HG03060 (cell line): Measurements from ENCODE around the gene PPM1D.
"Not testable (repeated sequence)": the region's sequence is repeated elsewhere in the genome, so short reads cannot be mapped to it uniquely, and the experiment has no call there.

Experiments
- ATAC-seq: cut with Tn5 transposase; IDR thresholded peaks from one replicate; pipeline ENCODE4 v1.9.1; 2021; ENCODE audit warnings: low read depth, moderate number of reproducible peaks; ENCODE audit not compliant: unreplicated experiment

Gene PPM1D

DNA sequence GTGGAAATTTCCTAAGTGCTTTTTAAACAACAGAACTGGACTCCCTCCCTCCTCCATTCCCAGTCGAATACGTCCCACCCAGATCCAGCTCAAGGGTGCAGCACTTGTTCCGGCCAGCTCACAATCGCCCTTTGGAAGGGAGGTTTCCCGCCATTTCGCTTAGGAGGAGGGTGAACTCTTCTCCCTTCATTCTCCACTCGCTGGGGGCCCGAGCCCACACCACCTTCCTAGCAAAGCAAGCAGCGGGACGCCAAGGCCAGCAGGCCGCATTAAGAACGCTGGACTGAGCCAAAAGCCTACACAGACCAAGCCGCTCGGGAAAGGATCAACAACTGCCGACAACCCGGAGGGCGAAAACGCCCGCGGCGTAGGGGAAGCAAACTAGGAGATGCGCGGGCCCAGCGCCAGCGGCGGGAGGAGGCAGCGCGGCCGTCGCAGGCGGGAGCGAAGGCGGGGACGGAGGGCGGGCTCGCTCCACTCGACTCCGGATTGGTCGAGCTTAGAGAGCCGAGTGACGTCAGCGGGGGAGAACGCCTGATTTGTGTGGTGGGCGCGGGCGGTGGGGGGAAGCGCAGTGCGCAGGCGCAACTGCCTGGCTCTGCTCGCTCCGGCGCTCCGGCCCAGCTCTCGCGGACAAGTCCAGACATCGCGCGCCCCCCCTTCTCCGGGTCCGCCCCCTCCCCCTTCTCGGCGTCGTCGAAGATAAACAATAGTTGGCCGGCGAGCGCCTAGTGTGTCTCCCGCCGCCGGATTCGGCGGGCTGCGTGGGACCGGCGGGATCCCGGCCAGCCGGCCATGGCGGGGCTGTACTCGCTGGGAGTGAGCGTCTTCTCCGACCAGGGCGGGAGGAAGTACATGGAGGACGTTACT lies at the start of gene PPM1D:
Gene PPM1D (plus strand): TSS at position 574 of the 870 bp plus-strand sequence. CDS start 222 bp downstream, at position 796.
- ATAC-seq: peak; percentile 72

DNA sequence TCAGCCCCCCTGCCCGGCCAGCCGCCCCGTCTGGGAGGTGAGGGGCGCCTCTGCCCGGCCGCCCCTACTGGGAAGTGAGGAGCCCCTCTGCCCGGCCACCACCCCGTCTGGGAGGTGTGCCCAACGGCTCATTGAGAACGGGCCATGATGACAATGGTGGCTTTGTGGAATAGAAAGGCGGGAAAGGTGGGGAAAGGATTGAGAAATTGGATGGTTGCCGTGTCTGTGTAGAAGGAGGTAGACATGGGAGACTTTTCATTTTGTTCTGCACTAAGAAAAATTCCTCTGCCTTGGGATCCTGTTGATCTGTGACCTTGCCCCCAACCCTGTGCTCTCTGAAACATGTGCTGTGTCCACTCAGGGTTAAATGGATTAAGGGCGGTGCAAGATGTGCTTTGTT lies 47.7 kb upstream of the PPM1D start:
- ATAC-seq: not testable (repeated sequence)

DNA sequence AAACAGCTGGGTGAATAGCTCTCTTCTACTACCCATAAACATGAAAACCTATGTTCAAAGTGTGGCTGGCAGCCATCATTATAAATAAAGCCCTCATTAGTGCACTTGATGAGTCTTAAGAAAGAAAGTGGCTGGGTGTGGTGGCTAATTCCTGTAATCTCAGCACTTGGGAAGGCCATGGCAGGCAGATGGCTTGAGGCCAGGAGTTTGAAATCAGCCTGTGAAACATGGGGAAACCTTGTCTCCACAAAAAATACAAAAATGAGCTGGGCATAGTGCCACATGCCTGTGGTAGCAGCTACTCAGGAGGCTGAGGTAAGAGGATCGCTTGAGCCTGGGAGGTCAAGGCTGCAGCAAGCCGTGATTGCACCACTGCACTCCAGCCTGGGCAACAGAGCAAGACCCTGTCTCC lies 45.6 kb upstream of the PPM1D start:
- ATAC-seq: no peak

DNA sequence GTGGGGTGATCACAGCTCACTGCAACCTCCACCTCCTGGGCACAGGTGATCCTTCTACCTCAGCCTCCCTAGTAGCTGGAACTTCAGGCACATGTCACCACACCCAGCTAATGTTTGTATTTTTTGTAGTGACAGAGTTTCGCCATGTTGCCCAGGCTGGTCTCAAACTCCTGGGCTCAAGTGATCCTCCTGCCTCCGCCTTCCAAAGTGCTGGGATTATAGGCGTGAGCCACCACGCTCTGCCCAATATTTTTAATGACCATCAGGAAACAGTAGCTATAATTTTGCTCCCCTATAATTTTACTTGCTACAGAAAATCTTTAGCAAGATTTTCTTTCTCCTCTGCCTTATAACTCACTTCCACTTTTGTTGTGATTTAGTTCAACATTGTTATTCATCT lies 44.2 kb upstream of the PPM1D start:
- no peak for ATAC-seq

DNA sequence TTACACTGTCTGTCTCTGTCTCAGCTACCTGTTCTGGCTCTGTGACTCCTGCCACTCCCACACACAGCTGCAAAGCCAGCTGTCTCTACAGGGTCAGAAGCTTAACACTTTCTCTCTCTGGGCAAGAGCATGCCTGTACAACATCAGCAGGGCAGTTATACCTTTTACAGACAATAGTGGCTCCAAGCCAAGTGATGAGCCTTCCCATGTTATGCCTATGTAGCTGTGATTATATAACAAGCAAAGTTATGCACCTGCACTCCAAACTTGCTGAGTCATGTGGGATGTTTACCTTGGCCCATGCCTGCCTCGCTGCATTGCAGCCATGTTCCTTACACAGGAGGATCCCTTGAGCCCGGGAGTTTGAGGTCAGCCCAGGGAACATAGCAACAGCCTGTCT lies 42.2 kb upstream of the PPM1D start:
- ATAC-seq: no peak

DNA sequence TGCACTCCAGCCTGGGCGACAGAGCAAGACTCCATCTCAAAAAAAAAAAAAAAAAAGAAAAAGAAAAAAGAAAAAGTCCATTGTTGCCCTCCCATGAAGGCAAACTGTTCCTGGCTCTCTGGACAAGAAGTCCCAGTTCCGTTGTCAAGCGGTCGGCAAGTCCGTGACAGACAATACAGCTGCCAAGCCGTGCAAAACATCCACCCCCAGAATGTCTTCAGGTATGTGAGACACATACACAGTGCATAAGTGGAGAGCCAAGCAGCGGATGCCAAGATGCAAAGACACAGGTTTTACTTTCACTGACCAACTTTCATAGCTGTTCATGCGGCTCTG lies 40.4 kb upstream of the PPM1D start:
- ATAC-seq: no peak

DNA sequence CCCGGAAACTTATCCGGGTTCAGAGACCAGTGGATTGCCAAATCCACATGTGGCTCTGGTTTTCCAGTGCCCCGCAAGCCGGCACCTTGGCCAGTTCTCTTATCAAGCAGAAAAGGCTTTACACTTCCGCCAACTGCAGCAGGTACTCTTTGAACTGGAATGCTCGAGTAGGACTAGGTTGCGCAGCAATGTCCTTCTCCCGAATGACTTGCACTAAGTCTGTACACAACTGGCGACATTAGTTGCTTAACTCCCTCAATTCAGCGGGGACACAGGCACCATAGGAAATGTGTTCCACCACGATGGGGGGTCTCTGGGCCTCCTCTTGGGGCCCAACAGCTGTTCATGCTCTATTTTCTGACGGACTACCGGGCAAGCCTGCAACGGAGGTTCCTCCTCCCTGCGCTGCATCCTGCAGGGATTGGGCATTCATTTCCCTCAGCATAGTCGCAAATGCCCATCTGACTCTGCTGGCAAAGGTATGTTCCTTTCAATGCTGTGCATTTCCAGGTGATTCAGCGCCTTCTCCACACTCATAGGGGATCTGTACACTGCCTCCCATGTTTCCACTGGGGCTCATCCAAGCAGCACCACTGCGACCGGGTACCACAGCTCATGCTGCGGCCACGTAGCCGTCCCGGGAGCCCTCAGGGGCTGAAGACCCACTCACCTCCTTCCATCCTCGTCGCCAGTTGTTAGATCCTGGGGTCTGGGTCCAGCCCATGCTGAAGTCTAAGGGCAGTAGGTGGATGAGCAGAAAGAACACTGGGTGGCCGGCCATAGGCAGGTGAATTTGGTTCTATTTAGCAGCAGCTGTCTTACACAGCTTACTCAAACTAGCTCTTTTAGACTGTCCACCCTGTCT lies 39.8 kb upstream of the PPM1D start:
- ATAC-seq: no peak

DNA sequence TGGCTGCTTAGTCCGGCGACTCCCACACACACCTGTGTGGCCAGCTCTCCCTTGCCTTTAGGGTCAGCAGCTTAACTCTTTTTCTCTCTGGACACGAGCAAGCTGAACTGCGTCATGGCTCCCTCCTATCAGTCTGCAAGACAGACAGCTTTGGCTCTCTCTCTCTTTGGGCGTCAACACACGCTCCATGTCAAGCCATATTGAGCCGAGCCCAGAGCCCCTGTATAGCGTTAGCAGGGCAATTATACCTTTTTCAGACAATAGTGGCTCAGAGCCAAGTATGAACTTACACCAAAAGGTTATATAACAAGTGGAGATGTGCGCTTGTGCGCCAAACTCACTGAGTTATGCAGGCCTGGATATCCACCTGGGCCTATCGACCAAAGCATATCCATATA lies 39.1 kb upstream of the PPM1D start:
- ATAC-seq: no peak

DNA sequence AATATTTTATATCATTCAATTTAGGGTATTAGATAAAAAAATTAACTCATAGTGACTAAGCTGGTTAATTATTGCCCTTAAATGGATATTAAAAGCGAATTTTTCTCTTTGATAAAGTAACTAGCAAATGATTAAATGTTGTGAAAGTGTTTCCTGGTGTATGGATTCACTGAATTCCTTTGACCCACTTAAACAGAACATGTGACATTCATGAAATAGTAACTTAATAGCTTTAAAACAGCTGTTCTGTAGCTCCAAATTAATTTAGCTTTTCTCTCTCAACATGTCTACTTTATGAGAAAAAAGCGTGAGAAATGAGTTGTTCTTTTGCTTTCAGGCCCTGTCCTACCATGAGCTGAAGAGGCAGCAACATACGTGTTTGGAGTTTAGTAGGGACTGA lies 37.6 kb upstream of the PPM1D start:
- ATAC-seq: no peak

DNA sequence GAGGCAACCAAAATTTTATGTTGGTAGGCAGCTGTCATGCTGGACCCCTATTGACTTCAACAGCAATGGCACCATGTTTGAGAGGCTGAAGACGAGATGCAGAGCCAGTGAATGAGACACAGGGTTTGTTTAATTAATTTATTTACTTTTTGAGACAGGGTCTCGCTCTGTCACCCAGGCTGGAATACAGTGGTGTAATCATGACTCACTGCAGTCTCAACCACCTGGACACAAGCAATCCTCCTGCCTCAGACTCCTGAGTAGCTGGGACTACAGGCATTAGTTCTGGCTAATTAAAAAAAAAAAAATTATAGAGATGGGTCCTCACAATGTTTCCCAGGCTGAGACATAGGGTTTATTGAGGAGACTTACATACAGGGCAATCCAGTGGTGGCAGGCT lies 36.2 kb upstream of the PPM1D start:
- no peak for ATAC-seq

DNA sequence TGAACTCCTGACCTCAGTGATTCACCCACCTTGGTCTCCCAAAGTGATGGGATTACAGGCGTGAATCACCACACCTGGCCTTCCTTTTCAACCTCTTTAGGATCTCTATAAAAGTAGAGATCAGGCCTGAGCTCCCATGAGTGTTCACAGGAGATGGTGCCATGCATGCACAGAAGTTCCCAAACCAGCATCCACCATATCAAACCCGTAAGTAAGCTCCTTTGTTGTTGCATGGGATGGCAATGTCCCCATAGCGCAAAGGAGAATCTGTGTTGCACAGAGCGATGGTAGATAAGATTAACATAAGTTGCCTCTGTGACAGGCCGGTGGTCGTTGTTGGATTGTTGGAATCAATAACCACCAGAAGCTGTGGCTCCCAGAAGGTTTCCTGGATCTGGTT lies 34.8 kb upstream of the PPM1D start:
- no peak for ATAC-seq

DNA sequence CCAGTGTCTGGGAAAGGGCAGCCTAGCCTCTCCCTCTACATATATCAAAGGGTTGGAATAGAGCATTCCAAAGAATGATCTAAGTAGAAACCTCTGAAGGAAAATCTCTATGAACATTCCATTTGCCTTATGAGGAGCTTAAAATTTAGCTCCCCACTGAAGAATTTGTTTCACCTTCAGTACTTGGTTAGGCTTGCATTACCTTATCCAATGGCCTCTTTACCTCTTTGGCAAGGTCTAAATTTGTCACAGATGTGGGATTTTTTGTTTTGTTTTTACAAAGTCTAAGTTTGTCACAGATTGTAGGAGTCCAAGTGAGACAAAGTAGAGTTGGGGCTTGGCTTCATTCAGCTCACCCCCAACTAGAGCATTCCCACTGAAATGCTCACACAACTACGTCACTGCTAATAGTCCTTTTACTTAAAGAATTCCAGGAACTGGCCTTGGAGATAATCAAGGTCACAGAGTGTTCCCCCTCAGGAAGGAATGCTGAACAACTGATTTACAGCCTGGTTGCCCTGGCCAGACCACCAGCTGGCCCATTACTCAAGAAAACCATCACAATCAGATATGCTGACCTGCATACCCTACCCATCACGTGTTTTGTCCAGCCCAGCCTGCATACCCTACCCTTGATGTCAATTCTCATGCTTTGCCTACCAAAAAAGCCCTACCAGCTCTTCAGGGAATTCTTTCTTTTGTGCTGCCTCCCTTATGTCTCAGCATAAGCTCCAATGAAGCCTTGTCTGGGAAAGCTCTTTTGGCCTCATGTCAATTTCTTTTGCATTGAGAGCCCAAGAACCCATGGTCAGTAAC lies 26.5 kb upstream of the PPM1D start:
- no peak for ATAC-seq

DNA sequence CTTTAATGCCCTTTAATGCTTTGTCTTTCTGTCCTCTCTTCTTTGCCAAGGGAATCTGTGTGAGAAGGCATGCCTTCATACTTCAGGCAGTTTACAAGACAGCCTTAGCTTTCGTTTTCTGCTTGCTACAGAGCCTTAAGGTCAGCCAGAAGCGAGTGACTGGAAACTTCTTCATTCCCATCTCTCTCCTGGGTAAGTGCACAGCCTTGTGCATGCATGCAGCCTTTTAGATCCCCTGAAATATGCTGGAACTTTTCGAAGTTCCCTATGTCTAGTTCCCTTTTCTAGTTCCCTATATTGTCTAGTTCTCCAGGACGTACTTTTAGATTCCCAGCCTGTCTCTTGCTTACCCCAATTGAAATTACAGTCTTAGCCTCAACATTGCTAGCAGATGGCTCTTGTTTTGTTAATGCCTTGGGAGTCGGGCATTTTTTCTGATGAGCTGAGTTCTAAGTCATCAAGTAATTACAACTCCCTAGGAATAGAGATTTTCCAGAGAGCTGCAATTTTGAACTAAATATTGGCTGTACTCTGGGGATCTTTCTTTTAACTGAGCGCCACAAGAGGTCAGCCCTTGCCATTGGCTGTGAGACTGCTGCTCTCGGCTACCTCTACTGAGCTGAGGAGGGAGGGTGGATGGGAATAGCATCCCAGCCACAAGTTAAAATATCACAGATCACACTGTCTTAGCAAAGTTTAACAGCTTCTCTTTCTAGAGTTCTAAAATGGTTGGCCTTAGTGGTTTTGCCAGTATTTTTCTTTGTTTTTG lies 22.7 kb upstream of the PPM1D start:
- ATAC-seq: no peak

DNA sequence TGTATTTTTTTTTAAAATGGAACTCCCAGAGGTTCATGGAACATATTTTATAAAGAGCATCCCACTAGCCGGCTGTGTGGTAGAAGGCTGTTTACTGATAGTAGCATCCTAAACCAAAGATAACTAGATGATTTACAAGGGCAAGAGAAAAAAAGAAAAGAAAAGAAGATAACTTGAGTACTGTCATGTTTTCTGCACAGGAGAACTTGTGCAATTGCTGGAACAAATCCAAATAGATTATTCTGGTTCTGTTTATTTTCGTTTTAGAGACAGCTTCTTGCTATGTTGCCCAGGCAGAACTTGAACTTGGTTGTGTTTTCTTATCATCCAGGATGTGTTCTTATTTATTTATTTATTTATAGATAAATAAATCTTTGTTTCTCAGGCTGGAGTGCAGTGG lies 20.9 kb upstream of the PPM1D start:
- no peak for ATAC-seq

DNA sequence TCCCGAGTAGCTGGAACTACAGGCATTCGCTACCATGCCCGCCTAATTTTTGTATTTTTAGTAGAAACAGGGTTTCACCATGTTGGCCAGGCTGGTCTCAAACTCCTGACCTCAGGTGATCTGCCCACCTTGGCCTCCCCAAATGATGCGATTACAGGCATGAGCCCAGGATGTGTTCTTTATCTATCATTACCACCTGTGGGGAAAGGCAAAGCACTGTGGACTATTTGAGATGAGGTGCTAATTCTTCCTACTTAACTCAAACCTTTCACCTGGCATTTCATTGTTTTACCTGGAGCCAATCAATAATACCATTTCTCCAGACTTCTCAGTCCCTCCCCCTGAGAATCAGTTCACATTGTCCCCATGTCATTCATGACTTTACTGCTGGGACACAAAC lies 20.4 kb upstream of the PPM1D start:
- ATAC-seq: no peak

DNA sequence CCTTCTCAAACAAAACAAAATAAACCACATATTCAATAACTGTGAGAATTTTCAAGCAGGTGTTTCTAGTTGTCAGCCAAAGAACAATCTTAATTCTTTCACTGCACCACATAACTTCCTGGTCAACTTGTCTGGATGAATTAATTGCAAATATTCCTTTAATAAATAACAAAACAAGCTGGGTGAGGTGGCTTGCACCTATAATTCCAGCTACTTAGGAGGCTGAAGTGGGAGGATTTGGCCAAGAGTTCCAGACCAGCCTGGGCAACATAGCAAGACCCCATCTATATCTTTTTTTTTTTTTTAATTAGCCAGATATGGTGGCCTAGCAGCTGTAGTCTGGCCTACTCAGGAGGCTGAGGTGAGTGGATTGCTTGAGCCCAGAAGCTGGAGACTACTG lies 17.0 kb upstream of the PPM1D start:
- ATAC-seq: no peak

DNA sequence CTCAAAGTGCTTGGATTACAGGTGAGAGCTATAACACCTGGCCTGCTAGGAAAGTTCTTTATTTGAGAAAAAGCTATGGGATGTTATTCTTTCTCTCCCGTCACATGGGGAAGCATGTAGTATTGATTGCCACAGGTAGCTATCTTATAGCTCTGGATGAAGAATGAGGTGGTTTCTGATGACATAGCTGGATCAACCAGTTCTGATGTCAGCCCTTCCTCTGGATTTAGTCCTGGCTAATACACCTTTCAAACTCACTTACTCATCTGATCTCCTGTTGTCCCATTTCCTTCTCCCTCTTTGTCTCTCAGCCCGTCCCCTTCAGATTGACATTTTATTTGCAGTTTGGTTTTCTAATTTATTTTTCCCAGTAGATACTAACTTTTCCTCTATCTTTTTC lies 14.1 kb upstream of the PPM1D start:
- no peak for ATAC-seq

DNA sequence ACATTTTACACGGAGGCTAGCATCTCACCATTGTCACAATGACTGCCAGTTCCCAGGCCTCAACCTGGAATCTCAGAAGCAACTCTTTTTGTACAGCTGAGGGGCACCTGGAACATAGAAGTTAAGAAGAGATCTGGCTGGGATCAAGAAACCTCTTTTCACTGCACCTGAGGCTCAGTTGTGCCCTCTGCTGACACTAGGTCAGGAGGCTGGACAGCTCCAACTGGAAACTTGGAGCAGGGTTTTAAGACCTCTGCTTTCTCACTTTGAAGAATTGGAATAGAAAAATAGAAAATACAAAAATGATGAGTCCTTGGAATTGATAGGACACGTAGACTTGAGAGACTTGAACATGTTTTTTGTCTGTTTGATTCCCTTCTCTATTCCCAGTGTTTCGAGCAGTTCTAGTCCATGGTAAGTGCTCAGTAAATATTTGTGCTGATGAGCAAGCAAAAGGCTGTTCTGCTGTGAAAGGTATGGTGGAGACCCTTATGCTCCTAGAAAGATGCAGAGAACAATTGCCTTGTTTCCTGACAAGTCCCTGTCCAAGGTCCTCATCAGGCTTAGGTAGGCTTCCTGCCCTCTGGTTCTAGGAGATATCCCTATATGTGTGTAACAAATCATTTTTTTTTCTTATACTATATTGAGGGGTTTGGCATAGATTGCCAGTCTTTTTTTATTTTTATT lies 13.6 kb upstream of the PPM1D start:
- ATAC-seq: no peak

DNA sequence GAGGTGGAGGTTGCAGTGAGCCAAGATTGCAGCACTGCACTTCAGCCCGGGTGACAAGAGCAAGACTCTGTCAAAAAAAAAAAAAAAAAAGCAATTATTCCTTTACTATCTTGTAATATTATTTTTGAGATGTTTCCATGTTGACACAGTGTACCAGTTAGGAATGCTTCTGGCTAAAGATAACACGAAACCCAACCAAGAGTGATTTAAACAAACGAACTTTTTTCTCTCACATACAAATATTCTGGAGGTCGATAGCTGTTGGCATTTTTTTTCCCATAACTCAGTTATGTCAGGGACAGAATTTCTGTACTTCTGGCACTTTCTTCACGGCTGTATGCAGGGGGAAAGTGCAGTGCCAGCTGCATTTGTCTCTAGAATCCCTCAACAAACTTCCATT lies 9.9 kb upstream of the PPM1D start:
- ATAC-seq: no peak

DNA sequence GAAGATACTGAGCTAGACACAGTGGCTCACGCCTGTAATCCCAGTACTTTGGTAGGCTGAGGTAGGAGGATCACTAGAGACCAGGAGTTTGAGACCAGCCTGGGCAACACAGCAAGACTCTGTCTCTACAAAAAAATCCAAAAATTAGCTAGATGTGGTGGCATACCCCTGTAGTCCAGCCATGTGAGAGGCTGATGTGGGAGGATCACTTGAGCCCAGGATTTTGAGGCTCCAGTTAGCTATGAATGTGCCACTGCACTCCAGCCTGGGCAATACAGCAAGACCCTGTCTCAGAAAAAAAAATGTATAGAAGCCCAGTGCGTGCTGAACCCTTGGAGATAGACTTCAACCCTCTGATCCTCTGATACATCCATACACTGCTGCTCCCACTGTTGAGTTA lies 7.2 kb upstream of the PPM1D start:
- ATAC-seq: no peak
